Neural progenitor cell (in vitro differentiated cells): ENCODE data around the gene PBX2.
A peak's percentile ranks its signal among the peaks of the same experiment; 100 is the strongest.

Experiments
- EZH2 ChIP-seq: fragments of 200-600 bp; sonication (generic); IDR thresholded peaks from 2 replicates; pipeline ENCODE4 v1.6.1; 2017; ENCODE audit warnings: antibody characterized with exemption, mild to moderate bottlenecking, moderate library complexity
- EZH2phosphoT487 ChIP-seq: fragments of 200-600 bp; sonication (generic); IDR thresholded peaks from 2 replicates; pipeline ENCODE4 v1.6.1; 2017; ENCODE audit warnings: antibody characterized with exemption
- TF ChIP-seq, protein P1 (sequence below): fragments of 200-600 bp; sonication (generic); IDR thresholded peaks from 2 replicates; pipeline ENCODE4 v1.5.1; 2017; ENCODE audit warnings: antibody characterized with exemption, mild to moderate bottlenecking

DNA sequence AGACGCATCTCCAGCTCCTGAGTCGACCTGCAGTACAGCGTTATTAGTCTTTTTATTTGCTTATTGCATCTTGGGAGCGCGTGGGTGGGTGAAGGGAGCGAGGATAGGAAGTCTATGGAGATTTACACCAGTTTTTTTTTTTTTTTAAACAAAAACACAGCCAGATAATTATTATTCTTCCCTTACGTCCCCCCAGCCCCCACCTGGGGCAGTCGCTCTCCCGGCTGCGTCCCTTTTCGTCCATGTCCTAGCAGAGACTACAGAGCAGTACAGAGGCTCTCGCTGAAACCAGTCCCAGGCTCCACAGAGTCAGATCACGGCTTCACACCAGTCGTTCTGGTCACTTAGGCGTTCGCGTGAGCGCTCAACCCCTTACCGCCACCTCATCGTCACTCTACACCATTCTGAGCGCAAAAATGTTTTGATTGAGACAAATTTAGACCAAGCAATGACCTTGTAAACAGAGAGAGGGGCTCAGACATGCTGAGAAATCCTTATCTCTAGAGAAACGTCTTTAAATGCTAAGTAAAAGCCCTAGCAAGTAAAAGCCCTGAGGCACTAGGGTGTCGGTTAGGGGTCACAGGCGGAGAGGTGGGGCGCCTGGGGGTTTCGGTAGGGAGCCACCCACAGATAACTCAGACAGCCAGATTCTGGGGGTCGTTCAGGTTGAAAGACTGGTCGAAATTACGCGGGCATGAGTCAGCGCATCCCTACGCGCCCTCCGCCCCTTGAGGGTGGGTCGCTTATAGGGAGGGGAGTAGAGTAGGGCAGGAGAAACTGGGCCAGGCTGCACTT is 37.0 kb downstream of the PBX2 start:
- TF ChIP-seq, protein P1, sequence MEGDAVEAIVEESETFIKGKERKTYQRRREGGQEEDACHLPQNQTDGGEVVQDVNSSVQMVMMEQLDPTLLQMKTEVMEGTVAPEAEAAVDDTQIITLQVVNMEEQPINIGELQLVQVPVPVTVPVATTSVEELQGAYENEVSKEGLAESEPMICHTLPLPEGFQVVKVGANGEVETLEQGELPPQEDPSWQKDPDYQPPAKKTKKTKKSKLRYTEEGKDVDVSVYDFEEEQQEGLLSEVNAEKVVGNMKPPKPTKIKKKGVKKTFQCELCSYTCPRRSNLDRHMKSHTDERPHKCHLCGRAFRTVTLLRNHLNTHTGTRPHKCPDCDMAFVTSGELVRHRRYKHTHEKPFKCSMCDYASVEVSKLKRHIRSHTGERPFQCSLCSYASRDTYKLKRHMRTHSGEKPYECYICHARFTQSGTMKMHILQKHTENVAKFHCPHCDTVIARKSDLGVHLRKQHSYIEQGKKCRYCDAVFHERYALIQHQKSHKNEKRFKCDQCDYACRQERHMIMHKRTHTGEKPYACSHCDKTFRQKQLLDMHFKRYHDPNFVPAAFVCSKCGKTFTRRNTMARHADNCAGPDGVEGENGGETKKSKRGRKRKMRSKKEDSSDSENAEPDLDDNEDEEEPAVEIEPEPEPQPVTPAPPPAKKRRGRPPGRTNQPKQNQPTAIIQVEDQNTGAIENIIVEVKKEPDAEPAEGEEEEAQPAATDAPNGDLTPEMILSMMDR: no peak
- TF ChIP-seq EZH2: peak; percentile 10
- no peak for TF ChIP-seq EZH2phosphoT487
